ENCODE measurements around the gene CCDC27.
A peak's percentile ranks its signal among the peaks of the same experiment; 100 is the strongest.
"Not testable (repeated sequence)": the region's sequence is repeated elsewhere in the genome, so short reads cannot be mapped to it uniquely, and the experiment has no call there.

Gene CCDC27

GRCh38 chr1:3789421-3790300 lies 37.4 kb downstream of the CCDC27 start:
- no peak for DNase-seq (ENCODE audit: low read depth in 2 of 2)

GRCh38 chr1:3790500-3790923 lies 38.3 kb downstream of the CCDC27 start:
- no peak for DNase-seq (ENCODE audit: low read depth in 2 of 2)

GRCh38 chr1:3790952-3791351 lies 38.7 kb downstream of the CCDC27 start:
- DNase-seq (ENCODE audit: low read depth in 2 of 2) = no peak

- no peak for DNase-seq (ENCODE audit: low read depth in 2 of 2)
Observed at GRCh38 chr1:3795453-3796214, 43.4 kb downstream of the CCDC27 start.

- DNase-seq (ENCODE audit: low read depth in 2 of 2) = peak; percentile 80 to 83
Observed at GRCh38 chr1:3796215-3797061, 44.2 kb downstream of the CCDC27 start, which contains the start of gene LRRC47. TSS of gene LRRC47 (minus strand) at chr1:3796498. CDS start at chr1:3796476, 22 bp downstream.

- no peak for DNase-seq (ENCODE audit: low read depth in 2 of 2)
Observed at GRCh38 chr1:3799976-3800685, 47.9 kb downstream of the CCDC27 start.

GRCh38 chr1:3800795-3801194 lies 48.5 kb downstream of the CCDC27 start:
- DNase-seq (ENCODE audit: low read depth in 2 of 2) = not testable (repeated sequence)

- no peak for DNase-seq (ENCODE audit: low read depth in 2 of 2)
Observed at GRCh38 chr1:3803905-3804626, 51.8 kb downstream of the CCDC27 start.

GRCh38 chr1:3804627-3804944 lies 52.3 kb downstream of the CCDC27 start:
- DNase-seq (ENCODE audit: low read depth in 2 of 2) = not testable (repeated sequence)

GRCh38 chr1:3805038-3805437 lies 52.8 kb downstream of the CCDC27 start:
- DNase-seq (ENCODE audit: low read depth in 2 of 2) = no peak

- DNase-seq (ENCODE audit: low read depth in 2 of 2) = no peak
Observed at GRCh38 chr1:3807769-3808168, 55.5 kb downstream of the CCDC27 start.

- no peak for DNase-seq (ENCODE audit: low read depth in 2 of 2)
Observed at GRCh38 chr1:3809680-3810079, 57.4 kb downstream of the CCDC27 start.

GRCh38 chr1:3810149-3810761 lies 58.0 kb downstream of the CCDC27 start:
- not testable (repeated sequence) for DNase-seq (ENCODE audit: low read depth in 2 of 2)

GRCh38 chr1:3811595-3811911 lies 59.3 kb downstream of the CCDC27 start:
- no peak for DNase-seq (ENCODE audit: low read depth in 2 of 2)

- DNase-seq (ENCODE audit: low read depth in 2 of 2) = no peak
Observed at GRCh38 chr1:3814065-3814464, 61.8 kb downstream of the CCDC27 start.

GRCh38 chr1:3814771-3815561 lies 62.7 kb downstream of the CCDC27 start:
- DNase-seq (ENCODE audit: low read depth in 2 of 2) = no peak

- DNase-seq (ENCODE audit: low read depth in 2 of 2) = no peak
Observed at GRCh38 chr1:3816331-3817137, 64.3 kb downstream of the CCDC27 start.

- DNase-seq (ENCODE audit: low read depth in 2 of 2) = no peak
Observed at GRCh38 chr1:3817138-3817740, 65.0 kb downstream of the CCDC27 start.

All from stimulated activated CD4-positive, alpha-beta T cell treated with anti-CD3 and anti-CD28 coated beads, Interleukin-1b, Interleukin-23, amount 100 ng/mL, for 1 hour (primary cell).